ENCODE data around the gene THSD8. TPM values are rescaled to one million over a fixed set of nuclear protein-coding genes. Genes with fewer than 3 reads are reported as not detected.

The THSD8 gene
- polyA plus RNA-seq, 6 donors from 2014 or later: 2.0 to 6.6 (median 5.2) TPM; not detected in 1

GRCh38 chr19:12784394-12784870 is 17.4 kb upstream of the THSD8 start:
- ATAC-seq (ENCODE audit: low read depth in 2 of 2) (no peak), DNase-seq (no peak)
- H3K4me3 Mint-ChIP-seq: no peak overlapping the region
- H3K36me3 Mint-ChIP-seq: no peaks in the 10 kb centered on the region
- peaks cover 22 to 46% (median 28%) of the 10 kb centered on the region in 3 donors for H3K4me1 Mint-ChIP-seq
- no peak overlapping the region for H3K27ac Mint-ChIP-seq
- H3K27me3 Mint-ChIP-seq: no peaks in the 10 kb centered on the region
- no peaks in the 10 kb centered on the region for H3K9me3 Mint-ChIP-seq

DNA sequence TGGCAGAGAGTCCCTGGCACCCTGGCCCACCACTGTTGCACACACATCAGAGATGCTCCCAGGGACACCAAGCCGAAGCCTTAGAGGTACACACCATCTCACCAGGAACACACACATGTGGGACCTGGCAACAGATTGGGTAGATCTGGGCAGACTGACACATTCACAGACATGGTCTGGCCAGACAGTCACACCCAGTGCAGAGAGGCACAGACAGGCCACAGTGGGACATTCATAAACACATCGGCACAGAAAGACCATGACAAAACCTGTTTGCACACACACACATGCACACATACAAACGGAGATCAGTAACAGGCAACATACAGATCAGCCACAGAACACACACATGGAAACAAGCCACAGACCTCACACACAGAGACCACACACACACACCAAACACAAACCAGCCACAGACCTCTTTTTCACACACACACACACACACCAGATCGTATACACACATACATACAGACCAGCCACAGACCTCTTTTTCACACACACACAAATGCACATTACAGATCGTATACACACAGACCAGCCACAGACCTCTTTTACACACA is 16.9 kb upstream of the THSD8 start:
- no peak for ATAC-seq (ENCODE audit: low read depth in 2 of 2)
- Mint-ChIP-seq H3K27me3 (no peaks in the 10 kb centered on the region), H3K27ac (no peak overlapping the region), H3K36me3 (no peaks in the 10 kb centered on the region), H3K9me3 (no peaks in the 10 kb centered on the region), H3K4me3 (no peak overlapping the region), H3K4me1 (peaks cover 21 to 41% (median 27%) of the 10 kb centered on the region in 3 donors)
- DNase-seq: no peak

DNA sequence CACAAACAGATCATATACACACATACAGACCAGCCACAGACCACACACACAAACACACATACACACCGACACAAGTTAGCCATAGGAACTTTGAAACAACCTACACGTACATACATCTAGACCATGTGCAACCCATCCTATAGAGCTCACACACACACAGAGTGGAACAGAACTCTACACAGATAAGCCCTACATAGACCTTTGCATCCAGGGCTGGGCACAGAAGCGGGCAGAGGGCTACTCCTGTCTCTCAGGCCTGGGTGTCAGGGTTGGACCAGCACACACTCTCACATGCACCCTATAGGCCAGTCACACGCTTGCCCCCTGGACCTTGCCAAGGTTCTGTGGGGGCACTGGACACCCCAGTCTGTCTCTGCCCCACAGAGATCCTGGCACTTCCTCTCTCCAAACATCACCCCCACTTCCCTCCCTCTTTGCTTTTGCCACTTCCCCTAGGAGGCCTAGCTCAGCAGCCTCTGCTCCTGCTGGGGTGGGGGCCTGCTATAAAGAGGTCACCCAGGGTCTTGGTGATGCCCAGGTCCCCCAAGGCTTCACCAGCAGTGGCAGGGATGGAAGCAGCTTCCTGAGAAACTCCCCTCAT is 16.3 kb upstream of the THSD8 start:
- Mint-ChIP-seq H3K9me3 (no peaks in the 10 kb centered on the region), H3K27ac (no peak overlapping the region), H3K4me1 (peaks cover 25 to 43% (median 31%) of the 10 kb centered on the region in 3 donors), H3K4me3 (no peak overlapping the region), H3K36me3 (no peaks in the 10 kb centered on the region), H3K27me3 (no peaks in the 10 kb centered on the region)
- DNase-seq (no peak), ATAC-seq (ENCODE audit: low read depth in 2 of 2) (no peak)

DNA sequence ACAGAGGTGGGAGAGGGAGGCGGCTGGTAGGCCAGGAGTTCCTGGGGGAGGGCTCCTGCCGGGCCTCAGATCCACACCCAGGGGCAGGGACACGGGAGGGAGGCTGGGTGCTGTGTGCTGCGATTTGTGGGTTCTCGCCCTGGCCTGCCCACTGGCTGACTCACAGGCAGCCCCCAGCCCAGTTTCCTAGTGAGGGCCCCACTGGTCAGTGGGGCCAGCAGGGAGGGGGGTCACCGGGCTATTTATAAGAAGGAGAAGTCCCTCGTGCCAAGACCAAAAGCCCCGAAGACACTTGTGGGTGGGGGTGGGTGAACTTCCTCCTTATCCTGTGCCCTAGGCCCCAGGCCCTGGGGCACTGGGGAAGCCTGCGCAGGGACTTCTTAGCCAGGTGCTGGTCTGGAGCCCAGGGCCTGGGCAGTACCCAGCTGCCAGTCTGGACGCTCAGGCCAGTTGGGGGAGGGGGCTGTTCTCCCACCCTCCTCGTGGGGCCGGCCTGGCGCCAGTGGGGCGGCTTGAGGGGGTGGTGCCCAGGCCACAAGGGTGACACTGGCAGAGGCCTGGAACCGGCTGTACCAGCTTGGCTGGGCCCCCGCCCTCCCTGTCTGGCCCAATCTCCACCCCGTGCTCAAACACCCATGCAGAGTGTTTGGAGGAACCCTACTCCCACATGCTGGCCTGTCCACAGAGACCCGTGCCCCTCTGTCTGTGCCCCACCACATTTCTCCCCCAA is 15.6 kb upstream of the THSD8 start:
- peak; percentile 73 for DNase-seq
- Mint-ChIP-seq H3K27ac (peak overlapping the region in 4 of 6 donors; percentile 44 to 100 (median 77)), H3K36me3 (no peaks in the 10 kb centered on the region), H3K4me3 (peak overlapping the region in 6 of 8 donors; percentile 24 to 70 (median 54)), H3K27me3 (no peaks in the 10 kb centered on the region), H3K4me1 (peaks cover 33 to 49% (median 39%) of the 10 kb centered on the region in 3 donors), H3K9me3 (no peaks in the 10 kb centered on the region)
- no peak for ATAC-seq (ENCODE audit: low read depth in 2 of 2)

DNA sequence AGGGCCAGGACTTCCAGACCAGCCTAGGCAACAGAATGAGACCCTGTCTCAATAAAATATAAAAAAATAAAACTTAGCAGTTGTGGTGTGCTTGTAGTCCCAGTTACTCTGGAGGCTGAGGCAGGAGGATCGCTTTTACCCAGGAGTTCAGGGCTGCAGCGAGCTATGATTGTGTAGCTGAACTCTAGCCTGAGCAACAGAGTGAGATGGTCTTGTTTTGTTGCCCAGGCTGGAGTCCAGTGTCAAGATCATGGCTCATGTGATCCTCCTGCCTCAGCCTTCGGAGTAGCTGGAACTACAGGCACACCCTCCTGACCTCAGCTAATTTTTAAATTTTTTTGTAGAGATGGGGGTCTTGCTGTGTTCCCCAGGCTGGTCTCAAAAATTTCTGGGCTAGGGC is 14.9 kb upstream of the THSD8 start:
- H3K36me3 Mint-ChIP-seq: no peaks in the 10 kb centered on the region
- no peaks in the 10 kb centered on the region for H3K9me3 Mint-ChIP-seq
- no peaks in the 10 kb centered on the region for H3K27me3 Mint-ChIP-seq
- ATAC-seq (ENCODE audit: low read depth in 2 of 2) (no peak), DNase-seq (no peak)
- peak overlapping the region in 6 of 8 donors; percentile 30 to 70 (median 54) for H3K4me3 Mint-ChIP-seq
- peak overlapping the region in 4 of 6 donors; percentile 67 to 100 (median 93) for H3K27ac Mint-ChIP-seq
- peaks cover 28 to 42% (median 33%) of the 10 kb centered on the region in 3 donors for H3K4me1 Mint-ChIP-seq

GRCh38 chr19:12787458-12787857 is 14.4 kb upstream of the THSD8 start:
- Mint-ChIP-seq H3K36me3 (no peaks in the 10 kb centered on the region), H3K9me3 (no peaks in the 10 kb centered on the region), H3K27ac (peak overlapping the region in 4 of 6 donors; percentile 67 to 100 (median 93)), H3K4me1 (peaks cover 24 to 39% (median 29%) of the 10 kb centered on the region in 3 donors), H3K4me3 (peak overlapping the region in 4 of 8 donors; percentile 37 to 80 (median 46)), H3K27me3 (no peaks in the 10 kb centered on the region)
- no peak for DNase-seq
- no peak for ATAC-seq (ENCODE audit: low read depth in 2 of 2)

DNA sequence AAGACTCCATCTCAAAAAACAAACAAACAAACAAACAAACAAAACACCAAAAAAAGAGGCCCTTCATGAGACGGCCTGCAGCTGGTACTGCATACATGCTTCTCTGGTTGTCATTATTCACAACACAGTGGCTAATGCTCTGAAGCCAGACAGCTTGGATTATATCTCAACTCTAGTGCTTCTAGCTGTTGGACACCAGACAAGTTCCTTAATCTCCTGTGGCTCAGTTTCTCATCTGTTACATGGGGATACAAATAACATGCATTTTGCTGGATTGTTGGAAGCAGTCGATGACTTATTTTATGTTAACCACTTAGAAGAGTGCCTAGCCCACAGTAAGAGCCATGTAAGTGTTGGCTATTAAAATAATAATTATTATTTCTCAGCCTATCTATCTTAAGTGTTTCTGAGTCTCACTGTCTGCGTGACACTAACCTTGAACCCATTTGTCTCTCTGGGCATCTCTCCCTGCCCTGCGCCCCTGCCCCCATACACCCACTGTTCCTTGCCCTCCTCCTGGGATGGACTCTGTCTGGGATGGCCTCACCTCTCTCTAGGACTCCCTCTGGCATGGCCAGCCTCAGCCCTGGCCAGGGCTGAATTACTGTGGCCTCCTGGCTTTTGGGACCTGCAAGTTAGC is 13.7 kb upstream of the THSD8 start:
- DNase-seq (no peak), ATAC-seq (ENCODE audit: low read depth in 2 of 2) (no peak)
- Mint-ChIP-seq H3K27me3 (peaks cover 0 to under 1% (median 0%) of the 10 kb centered on the region in 3 donors), H3K36me3 (no peaks in the 10 kb centered on the region), H3K4me1 (peaks cover 29 to 39% (median 31%) of the 10 kb centered on the region in 3 donors), H3K9me3 (no peaks in the 10 kb centered on the region), H3K27ac (peak overlapping the region in 4 of 6 donors; percentile 99 to 100 (median 99)), H3K4me3 (peak overlapping the region; percentile 80 to 97 (median 93))

GRCh38 chr19:12788682-12789097 is 13.2 kb upstream of the THSD8 start:
- H3K4me3 Mint-ChIP-seq: peak overlapping the region; percentile 80 to 97 (median 93)
- H3K36me3 Mint-ChIP-seq: no peaks in the 10 kb centered on the region
- peaks cover 0 to 3% (median 0%) of the 10 kb centered on the region in 3 donors for H3K27me3 Mint-ChIP-seq

GRCh38 chr19:12789098-12789903 is 12.6 kb upstream of the THSD8 start:
- peaks cover 0 to 3% (median 0%) of the 10 kb centered on the region in 3 donors for H3K27me3 Mint-ChIP-seq
- H3K27ac Mint-ChIP-seq: peak overlapping the region in 4 of 6 donors; percentile 100
- peak overlapping the region; percentile 80 to 98 (median 94) for H3K4me3 Mint-ChIP-seq
- ATAC-seq (ENCODE audit: low read depth in 2 of 2) (no peak), DNase-seq (no peak)
- no peaks in the 10 kb centered on the region for H3K9me3 Mint-ChIP-seq
- no peaks in the 10 kb centered on the region for H3K36me3 Mint-ChIP-seq
- peaks cover 30 to 39% (median 38%) of the 10 kb centered on the region in 3 donors for H3K4me1 Mint-ChIP-seq

More at GRCh38 chr19:12788682-12789097, 13.2 kb upstream of the THSD8 start:
- Mint-ChIP-seq H3K4me1 (peaks cover 25 to 36% (median 34%) of the 10 kb centered on the region in 3 donors), H3K27ac (peak overlapping the region in 4 of 6 donors; percentile 99 to 100 (median 99)), H3K9me3 (no peaks in the 10 kb centered on the region)
- ATAC-seq (ENCODE audit: low read depth in 2 of 2) (peak; percentile 3 to 4), DNase-seq (peak; percentile 85)

DNA sequence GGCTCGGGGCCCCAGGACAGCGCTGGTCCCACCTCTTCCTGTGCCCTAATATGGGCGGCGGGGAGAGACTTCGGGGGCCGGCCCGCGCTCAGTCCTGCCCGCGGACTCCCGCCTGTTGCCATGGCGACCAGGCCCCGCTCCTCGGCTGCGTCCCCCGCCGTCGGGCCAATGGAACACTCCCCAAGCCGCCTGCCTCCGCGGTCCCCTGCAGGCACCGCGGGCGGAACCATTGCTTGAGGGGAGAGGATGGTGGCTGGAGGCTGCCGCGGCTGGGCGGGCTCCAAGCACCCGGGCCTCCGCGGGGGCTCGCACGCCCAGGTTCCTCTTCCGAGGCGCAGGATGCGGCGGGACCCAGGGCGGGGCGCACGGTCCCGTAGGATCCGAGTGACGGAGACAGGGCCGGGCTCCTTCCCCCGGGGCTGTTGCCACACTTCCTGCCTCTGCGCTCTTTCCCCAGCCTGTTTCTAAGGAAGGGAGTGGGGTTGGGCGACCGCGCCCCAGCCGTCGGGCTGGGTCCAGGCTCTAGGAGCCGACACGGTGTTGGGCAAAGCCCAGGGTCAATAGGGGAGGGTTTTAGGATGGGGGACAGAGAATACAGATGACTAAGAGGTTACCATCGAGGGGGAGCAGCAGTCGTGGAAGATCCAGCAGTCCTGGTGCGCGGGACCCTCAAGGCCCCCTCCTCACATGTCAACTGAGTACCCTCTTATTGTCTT is 11.8 kb upstream of the THSD8 start:
- H3K27ac Mint-ChIP-seq: peak overlapping the region in 4 of 6 donors; percentile 100
- no peaks in the 10 kb centered on the region for H3K36me3 Mint-ChIP-seq
- H3K27me3 Mint-ChIP-seq: peaks cover 0 to 3% (median 0%) of the 10 kb centered on the region in 3 donors
- ATAC-seq (ENCODE audit: low read depth in 2 of 2) (peak; percentile 34 to 36), DNase-seq (peak; percentile 99)
- H3K9me3 Mint-ChIP-seq: no peaks in the 10 kb centered on the region
- H3K4me1 Mint-ChIP-seq: peaks cover 33 to 45% (median 43%) of the 10 kb centered on the region in 3 donors
- peak overlapping the region; percentile 80 to 98 (median 96) for H3K4me3 Mint-ChIP-seq

DNA sequence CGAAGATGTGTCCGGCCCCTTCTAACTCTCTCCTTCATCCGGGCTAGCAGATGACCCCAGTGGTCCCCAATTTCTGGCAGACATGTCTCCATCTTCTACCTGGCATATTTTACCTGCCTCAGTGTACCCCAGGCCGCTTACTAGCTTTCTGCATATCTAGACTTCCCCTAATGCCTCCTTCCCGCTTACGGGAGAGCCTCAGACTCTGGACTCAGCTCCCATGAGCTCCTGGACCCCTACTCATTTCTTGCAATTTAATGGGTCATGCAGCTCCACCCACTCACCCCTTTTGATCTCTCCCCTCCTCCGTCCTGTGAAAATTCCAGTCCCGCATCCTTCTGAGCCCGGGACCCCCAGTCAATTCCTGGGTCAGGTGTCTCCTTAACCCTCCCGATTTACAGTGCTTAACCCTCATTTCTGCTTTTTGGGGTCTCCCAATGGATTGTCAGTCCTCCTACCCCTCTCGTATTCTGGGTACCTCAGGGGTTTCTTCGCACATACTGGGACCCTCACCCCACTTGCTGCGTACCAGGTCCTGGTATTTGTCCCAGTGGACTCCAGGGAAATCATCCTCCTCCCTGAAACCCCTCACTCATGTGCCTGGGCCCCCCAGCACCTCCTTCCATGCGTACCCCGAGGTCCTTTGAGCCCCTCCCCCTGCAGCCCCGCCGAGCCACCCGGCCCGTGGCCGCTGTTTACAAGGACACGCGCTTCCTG is 11.1 kb upstream of the THSD8 start:
- DNase-seq (no peak), ATAC-seq (ENCODE audit: low read depth in 2 of 2) (no peak)
- peaks cover 36 to 48% (median 46%) of the 10 kb centered on the region in 3 donors for H3K4me1 Mint-ChIP-seq
- peak overlapping the region; percentile 80 to 98 (median 96) for H3K4me3 Mint-ChIP-seq
- H3K27me3 Mint-ChIP-seq: peaks cover 0 to 3% (median 0%) of the 10 kb centered on the region in 3 donors
- H3K36me3 Mint-ChIP-seq: no peaks in the 10 kb centered on the region
- peak overlapping the region in 4 of 6 donors; percentile 100 for H3K27ac Mint-ChIP-seq
- no peaks in the 10 kb centered on the region for H3K9me3 Mint-ChIP-seq
